ENCODE results near the gene ELF1.

DNA sequence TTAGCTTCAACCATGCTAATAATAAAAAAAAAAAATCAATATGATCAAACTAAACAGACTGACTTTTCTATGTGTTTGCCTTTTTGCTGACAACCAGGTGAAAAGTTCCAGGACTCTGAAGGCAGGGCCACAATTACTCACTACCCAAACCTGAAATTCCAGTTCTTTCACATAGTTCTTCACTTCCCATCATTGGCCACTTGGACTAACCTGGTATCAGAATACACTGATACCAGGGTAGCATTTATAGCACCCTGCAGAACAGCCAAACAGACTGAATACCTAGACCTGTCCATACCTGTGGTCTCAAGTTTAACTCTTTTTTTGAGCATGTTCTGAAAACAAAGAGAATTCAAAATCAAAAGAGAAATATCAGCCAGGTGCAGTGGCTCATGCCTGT is 25.1 kb downstream of the ELF1 start:
- TF ChIP-seq, protein P1, sequence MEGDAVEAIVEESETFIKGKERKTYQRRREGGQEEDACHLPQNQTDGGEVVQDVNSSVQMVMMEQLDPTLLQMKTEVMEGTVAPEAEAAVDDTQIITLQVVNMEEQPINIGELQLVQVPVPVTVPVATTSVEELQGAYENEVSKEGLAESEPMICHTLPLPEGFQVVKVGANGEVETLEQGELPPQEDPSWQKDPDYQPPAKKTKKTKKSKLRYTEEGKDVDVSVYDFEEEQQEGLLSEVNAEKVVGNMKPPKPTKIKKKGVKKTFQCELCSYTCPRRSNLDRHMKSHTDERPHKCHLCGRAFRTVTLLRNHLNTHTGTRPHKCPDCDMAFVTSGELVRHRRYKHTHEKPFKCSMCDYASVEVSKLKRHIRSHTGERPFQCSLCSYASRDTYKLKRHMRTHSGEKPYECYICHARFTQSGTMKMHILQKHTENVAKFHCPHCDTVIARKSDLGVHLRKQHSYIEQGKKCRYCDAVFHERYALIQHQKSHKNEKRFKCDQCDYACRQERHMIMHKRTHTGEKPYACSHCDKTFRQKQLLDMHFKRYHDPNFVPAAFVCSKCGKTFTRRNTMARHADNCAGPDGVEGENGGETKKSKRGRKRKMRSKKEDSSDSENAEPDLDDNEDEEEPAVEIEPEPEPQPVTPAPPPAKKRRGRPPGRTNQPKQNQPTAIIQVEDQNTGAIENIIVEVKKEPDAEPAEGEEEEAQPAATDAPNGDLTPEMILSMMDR (IDR thresholded peaks at IDR 0.05), result no peak
- no peak for TF ChIP-seq POLR2A (IDR thresholded peaks at IDR 0.05)
